KBM-7 (cell line): Measurements from ENCODE around the gene CD9.

Experiments used
- DNase-seq: peaks from one replicate; pipeline ENCODE4 v3.0.0-alpha.2; 2015
- in situ Hi-C: fragments of 300-500 bp; cut with MboI; formaldehyde crosslinking; loops from 2 replicates; pipeline ENCODE4 v1.14.3; 2020; ENCODE audit warnings: low sequenced_read_pairs, low pct_unique_long_range_greater_than_20kb, mixed read lengths

Gene CD9

GRCh38 chr12:6213969-6214368 is 13.8 kb downstream of the CD9 start:
- in situ Hi-C loops, result no loop called here
- DNase-seq, result no peak

DNA sequence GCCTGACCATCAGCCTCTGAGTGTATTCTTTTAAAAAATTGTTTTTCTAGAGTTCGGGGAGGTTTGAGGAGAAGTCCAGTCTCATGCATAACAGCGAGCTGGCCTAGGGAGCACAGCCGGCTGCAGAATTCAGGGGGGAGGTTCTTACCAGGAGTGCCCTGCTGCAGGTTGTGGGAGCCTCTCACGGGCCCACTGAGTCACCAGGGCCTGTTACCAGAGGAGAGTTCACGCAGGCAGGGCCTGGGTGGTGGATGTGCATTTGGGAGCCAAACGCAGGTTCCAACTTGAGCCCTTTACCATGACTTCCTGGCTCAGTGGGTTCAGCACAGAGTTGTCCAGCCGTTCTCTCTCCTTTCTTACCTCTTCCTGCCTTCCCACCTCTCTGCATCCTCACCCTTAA is 14.4 kb downstream of the CD9 start:
- in situ Hi-C loops, result no loop called here
- DNase-seq, result no peak

GRCh38 chr12:6215120-6215807 is 15.1 kb downstream of the CD9 start:
- no peak for DNase-seq
- in situ Hi-C loops, result no loop called here

- in situ Hi-C loops, result no loop called here
- DNase-seq, result no peak
These were observed 15.8 kb downstream of the CD9 start for GRCh38 chr12:6215932-6216494.

- DNase-seq, result no peak
- in situ Hi-C loops, result no loop called here
These were observed 16.4 kb downstream of the CD9 start for GRCh38 chr12:6216581-6216980.

- in situ Hi-C loops, result no loop called here
- no peak for DNase-seq
These were observed 18.2 kb downstream of the CD9 start for GRCh38 chr12:6218347-6218925.

- in situ Hi-C loops, result no loop called here
- DNase-seq, result no peak
These were observed 19.8 kb downstream of the CD9 start for GRCh38 chr12:6219980-6220379.

GRCh38 chr12:6221146-6221545 is 20.9 kb downstream of the CD9 start:
- DNase-seq, result no peak
- in situ Hi-C loops, result no loop called here

GRCh38 chr12:6222078-6222654 is 22.0 kb downstream of the CD9 start:
- DNase-seq, result no peak
- in situ Hi-C loops, result no loop called here

DNA sequence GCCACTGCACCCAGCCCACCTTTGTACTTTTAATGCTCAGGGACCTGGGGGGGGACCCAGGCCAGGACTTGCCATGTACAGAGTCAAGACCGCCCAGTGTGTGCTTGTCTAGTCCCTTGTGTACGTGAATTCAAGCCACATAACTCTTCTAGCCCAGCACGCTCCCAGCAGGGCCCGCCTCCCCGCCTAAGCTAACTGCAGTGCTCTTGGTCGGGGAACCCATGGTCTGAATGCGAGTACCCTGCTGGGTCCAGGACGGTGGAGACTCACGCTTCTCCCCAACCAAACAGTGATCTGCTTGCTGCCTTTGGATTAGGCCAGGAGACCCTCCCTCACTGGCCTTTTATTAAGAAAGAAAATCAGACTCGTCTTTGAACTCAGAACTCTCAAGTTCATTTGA is 23.3 kb downstream of the CD9 start:
- no peak for DNase-seq
- in situ Hi-C loops, result no loop called here

DNA sequence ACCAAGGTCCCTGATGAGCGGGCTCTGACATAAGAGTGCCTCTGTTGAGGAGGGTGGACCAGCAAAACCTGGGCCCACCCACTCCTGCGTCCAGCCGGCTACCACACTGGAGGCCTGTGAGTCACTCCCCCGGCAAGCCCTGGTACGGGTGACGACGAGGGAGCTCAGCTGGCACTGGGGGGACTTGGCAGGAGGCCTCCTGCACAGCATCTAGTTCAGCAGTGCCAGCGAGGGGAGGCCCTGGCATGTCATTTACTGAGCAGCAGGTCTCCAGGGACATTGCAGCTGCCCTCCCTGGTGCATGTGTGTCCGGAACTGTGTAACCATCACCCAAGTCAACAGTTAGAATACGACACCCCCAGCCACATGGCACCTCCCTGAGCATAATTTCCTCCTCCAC is 24.4 kb downstream of the CD9 start:
- in situ Hi-C loops, result no loop called here
- no peak for DNase-seq

DNA sequence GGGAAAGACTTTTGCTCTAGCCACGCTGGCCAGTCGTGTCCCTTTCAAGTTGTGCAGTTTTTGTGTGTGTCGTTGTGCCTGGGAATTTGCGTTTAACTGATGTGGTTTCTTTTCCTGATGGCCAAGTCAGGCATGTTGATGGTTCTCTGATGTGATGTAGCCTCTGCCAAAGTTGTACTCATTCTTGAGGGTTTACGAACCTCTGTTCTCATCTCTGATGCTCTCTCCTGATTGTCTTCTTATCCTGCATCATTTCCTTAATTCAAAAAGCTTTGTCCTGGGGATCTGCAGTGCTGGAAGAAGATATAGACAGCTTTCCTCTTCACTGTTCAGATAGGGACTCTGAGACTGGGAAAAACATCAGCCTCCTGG is 25.4 kb downstream of the CD9 start:
- in situ Hi-C loops, result no loop called here

DNA sequence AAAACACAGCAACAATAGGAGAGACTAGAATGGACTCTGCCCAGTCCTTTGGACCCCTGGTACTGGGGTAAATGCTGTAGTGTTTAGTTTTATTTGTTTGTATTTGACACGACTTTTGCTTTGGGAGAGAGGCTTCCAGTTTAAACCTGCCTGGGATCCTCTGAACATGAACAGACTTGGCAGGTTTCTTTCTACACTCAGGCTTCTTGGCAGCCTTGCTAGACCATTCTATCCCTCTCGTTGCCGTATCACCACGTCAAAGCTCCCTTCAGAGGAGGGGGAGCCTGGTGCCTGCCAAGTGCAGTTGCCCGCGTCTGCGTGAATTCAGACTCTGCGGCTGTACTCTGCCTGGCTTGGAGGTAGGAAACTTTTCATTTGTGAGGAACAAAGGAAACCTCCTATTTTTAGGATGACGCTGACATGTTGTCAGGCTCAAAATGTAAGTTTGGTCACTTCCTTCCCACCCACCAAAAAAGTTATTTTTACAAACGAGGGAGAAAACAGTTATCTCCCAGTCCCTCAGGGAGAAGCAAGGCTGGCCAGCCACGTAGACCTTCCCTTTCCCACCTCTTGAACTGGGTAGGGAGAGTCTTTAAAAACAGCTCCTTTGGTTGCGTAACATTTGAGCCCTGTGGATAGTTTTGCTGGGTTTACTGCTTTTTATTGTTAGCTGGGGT is 25.9 kb downstream of the CD9 start:
- in situ Hi-C loops, result no loop called here
- DNase-seq, result peak; percentile 62

More for the DNA sequence above, 25.4 kb downstream of the CD9 start:
- no peak for DNase-seq

DNA sequence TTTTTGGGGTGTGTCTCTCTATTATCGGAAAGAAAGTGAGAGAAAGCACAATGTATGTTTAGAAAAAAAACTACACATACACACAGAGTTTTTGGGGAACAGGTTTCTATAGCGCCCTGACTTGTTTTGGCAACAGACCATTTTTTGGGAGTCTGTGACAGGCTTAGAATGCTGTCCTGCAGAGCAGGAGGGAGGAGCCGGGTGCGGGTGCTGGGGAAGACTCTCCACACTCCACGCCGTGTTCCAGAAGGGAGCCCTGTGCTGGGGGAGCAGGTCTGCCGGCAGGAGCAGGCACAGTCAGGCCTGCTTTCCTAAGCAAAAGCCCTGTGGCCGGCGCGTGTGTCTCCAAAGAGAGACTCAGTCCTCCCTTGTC is 26.5 kb downstream of the CD9 start:
- in situ Hi-C loops, result no loop called here
- no peak for DNase-seq

- DNase-seq, result no peak
- in situ Hi-C loops, result no loop called here
These were observed 28.5 kb downstream of the CD9 start for GRCh38 chr12:6228535-6229223.

DNA sequence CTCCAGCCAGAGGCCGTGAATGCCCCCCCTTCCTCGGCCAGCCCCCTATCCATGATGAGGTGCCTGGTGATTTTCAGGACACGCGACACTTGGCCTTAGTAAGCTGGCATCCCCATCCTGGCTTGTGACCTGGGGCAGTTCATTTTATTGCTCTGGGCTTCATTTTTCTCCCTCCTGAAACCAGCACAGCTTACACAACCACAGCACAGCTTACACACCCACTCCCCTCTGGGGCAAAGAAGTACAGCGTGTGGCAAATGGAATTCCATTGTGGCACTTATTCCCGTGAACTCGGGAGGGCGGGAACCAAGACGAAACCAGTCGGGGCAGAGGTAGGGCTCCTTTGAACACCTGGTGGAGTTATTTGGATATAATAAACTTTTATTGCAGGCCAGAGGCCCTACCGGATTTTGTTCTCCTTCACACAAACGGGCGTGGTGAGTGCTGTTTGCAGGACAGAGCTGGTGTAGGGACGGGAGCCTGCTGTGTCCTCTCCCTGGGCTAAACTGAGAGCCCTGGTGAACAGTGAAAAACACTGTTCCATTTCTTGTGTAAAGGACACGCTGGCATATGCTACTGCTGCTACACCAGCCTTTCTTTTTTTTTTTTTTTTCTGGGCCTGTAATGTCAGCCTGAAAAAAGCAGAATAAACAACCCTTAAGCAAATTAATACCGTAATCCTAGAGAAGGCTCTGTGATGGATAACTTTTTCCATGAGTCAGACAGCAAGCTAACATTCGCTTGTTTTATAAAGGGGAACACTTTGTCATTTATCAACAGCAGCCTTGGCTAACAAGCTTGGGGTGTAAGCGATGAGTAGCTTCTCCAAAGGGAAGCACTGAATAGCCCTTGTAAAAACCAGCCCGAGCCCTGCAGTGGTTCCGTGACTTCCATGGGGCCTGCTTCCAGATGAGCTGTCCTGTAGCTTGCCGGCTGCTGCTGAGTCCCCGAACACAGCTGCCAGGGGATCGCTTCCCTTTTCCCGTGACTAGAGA is 29.3 kb downstream of the CD9 start:
- in situ Hi-C loops, result no loop called here
- DNase-seq, result no peak

- in situ Hi-C loops, result no loop called here
- DNase-seq, result peak; percentile 77
These were observed 30.3 kb downstream of the CD9 start for GRCh38 chr12:6230321-6231110.
